ENCODE data around the gene MINK1.

DNA sequence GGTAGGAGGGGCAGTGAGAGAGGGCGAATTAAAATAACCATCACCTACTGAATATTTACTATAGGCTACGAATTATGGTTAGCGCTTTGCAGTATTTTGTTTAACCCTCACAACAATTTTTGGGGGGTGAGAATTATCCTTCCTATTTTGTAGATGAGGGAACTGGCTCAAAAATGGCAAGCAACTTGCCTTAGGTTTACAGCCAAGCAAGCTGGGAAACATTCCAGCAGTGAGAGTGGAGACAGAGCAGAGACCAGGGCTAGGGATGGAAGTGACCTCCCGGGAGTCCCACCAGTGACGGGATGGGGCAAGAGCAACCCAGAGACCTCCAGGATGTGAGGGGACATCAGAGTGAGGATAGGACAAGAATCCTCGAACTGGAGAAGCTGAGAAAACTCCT lies 46.6 kb upstream of the MINK1 start:
- TF ChIP-seq, protein P1, sequence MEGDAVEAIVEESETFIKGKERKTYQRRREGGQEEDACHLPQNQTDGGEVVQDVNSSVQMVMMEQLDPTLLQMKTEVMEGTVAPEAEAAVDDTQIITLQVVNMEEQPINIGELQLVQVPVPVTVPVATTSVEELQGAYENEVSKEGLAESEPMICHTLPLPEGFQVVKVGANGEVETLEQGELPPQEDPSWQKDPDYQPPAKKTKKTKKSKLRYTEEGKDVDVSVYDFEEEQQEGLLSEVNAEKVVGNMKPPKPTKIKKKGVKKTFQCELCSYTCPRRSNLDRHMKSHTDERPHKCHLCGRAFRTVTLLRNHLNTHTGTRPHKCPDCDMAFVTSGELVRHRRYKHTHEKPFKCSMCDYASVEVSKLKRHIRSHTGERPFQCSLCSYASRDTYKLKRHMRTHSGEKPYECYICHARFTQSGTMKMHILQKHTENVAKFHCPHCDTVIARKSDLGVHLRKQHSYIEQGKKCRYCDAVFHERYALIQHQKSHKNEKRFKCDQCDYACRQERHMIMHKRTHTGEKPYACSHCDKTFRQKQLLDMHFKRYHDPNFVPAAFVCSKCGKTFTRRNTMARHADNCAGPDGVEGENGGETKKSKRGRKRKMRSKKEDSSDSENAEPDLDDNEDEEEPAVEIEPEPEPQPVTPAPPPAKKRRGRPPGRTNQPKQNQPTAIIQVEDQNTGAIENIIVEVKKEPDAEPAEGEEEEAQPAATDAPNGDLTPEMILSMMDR (conservative IDR thresholded peaks at IDR 0.05 in 1 of 2, IDR thresholded peaks at IDR 0.05 in 1 of 2; ENCODE audit: extremely low read depth in 1 of 2, insufficient read depth in 1 of 2, low read depth in 1 of 2, low read length in 2 of 2) = no peak
- TF ChIP-seq EZH2 (IDR thresholded peaks at IDR 0.05; ENCODE audit: borderline replicate concordance, low read length) = no peak

Data from mammary epithelial cell (primary cell).